GM21360 (cell line): ENCODE data around the gene DNM1.
"Not testable (repeated sequence)": the region's sequence is repeated elsewhere in the genome, so short reads cannot be mapped to it uniquely, and the experiment has no call there.

Experiments
- ATAC-seq: cut with Tn5 transposase; IDR thresholded peaks from one replicate; pipeline ENCODE4 v1.9.1; 2021; ENCODE audit warnings: mild to moderate bottlenecking, moderate library complexity; ENCODE audit not compliant: unreplicated experiment

Gene DNM1

DNA sequence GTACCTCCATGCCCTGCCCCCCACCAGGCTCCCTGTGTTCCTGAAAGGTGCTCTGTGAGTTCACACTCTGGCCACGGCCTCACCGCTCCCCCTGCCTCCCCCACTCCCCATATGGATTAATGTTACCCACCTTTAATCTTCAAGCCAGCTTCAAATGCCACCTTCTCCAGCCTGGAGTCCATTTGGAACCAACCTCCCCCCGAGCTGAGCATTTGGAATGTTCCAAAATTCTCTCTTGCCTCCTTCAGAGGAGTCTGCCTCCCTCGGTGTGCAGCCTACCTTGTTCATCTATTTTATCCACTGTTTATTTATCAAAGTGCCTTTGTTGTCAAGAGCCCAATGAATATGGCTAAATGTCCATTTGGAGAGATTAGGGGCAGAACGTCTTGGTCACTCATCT lies 68.3 kb downstream of the DNM1 start:
- ATAC-seq: no peak

DNA sequence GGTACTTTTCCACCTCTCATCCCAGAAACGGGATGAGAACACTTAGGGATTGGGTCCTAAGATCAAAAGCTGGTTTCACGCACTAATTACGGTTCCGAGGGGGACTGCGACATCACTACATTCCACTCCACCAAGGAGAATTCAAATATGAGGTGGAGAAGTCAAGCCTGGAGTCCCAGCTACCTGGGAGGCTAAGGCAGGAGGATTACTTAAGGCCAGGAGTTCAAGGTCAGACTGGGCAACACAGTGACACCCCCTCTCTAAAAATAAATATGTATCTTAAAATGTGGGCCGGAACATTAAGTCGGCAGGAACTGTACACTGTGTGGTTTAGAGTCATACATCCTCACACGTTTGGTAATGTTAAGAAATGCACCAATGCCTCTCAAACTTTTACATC lies 71.1 kb downstream of the DNM1 start:
- ATAC-seq: no peak

GRCh38 chr9:128275198-128276007 lies 72.2 kb downstream of the DNM1 start, which contains the start of gene GOLGA2:
Gene GOLGA2, minus strand, starts transcription at chr9:128276007. Its CDS starts 31 bp downstream, at chr9:128275976.
- peak; percentile 40 for ATAC-seq

GRCh38 chr9:128276008-128276573 lies 72.9 kb downstream of the DNM1 start, which contains the start of gene SWI5:
Gene SWI5, plus strand, starts transcription at chr9:128276276.
- ATAC-seq: peak; percentile 88

DNA sequence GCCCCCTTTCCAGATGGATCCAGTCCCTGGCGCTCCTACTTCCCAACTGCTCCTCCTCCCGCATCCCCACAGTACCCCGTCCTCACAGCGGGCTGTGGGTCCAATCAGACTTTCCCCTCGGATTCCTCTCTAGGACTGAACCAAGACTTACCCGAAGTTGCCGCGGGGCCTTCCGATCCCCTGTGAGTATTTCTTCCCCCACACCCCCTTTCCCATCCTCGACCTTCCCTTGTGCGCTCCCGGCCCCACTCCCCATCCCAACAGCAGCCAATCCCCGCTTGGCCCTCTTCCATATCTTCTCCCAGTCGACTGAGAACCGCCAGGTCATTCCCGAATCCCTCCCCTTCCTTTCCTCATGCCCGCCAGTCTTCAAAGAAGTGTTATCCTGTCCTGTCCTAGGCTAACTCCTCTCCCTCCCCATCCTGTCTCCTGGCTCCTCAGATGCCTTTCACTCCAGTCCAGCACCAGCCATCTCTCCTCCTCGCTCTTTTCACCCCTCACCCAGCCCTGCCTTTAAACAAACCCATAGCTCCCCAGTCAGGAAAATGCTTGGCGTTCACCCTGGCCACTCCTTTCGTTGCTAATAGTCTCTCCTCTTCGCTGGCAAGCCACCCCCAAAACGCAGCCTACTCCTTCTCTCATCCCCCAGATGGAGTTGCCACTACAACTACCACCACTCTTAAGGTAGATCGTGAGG lies 73.5 kb downstream of the DNM1 start:
- ATAC-seq: peak; percentile 6

DNA sequence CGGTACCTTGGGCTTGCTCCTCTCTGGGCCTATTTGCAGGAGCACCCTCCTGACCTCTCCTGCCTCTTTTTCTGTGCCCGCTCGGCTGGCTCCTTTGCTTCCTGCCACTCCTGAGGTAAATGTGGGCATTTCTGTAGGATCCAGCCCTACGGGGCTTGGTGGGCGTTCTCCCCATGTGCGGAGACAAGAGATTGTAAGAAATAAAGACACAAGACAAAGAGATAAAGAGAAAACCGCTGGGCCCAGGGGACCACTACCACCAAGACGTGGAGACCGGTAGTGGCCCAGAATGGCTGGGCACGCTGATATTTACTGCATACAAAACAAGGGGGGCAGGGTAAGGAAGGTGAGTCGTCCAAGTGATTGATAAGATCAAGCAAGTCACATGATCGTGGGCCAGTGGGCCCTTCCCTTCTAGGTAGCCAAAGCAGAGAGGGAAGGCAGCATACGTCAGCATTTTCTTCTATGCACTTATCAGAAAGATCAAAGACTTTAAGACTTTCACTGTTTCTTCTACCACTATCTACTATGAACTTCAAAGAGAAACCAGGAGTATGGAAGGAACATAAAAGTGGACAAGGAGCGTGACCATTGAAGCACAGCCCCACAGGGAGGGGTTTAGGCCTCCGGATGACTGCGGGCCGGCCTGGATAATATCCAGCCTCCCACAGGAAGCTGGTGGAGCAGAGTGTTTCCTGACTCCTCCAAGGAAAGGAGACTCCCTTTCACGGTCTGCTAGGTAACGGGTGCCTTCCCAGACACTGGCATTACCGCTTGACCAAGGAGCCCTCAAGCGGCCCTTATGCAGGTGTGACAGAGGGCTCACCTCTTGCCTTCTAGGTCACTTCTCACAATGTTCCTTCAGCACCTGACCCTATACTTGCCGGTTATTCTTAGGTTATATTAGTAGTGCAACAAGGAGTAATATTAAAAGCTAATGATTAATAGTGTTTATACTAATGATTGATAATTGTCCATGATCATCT lies 76.2 kb downstream of the DNM1 start:
- ATAC-seq: not testable (repeated sequence)

DNA sequence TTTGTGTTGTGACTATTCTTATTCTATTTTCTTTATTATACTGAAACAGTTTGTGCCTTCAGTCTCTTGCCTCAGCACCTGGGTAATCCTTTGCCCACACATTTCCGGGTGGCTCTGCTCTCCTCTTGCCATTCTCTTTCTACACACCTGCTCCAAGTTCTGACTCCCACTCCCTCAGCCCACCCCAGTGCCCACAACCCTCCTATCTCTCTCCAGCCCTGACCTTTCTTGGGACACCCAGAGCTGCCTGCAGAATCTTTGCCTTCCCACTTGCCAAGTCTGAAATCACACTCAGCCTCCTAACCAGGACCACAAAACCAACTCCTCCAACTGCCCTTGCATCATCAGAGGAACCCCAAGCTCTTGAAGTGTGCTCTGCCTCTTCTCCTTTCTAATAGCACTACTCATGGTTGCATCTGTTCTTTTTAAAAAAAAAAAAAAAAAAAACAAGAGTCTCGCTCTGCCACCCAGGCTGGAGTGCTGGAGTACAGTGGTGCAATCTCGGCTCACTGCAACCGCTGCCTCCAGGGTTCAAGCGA lies 77.0 kb downstream of the DNM1 start:
- ATAC-seq: no peak

DNA sequence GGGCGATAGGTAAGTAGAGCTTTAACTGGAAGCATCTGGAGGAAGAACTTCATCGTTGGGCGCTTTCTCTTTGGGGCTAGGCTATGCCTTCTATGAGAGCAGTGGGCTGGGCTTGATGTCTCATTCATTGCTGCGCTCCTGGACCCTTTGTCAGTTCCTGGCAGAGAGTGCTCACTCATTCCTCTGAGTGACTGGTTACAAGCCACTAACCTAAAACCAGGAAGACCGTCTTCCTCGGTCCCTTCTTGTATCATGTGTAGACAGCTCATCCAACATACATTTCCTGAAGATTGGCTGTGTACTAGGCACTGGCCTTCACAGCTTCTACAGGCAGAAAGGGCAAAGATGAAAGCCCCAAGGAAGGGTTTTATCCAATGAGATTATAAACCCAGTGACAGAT lies 79.3 kb downstream of the DNM1 start:
- no peak for ATAC-seq

GRCh38 chr9:128285033-128285784 lies 82.0 kb downstream of the DNM1 start:
- no peak for ATAC-seq

- no peak for ATAC-seq
Observed at GRCh38 chr9:128286440-128286839, 83.3 kb downstream of the DNM1 start.

GRCh38 chr9:128288273-128289004 lies 85.3 kb downstream of the DNM1 start:
- ATAC-seq: no peak

- no peak for ATAC-seq
Observed at GRCh38 chr9:128292009-128292408, 88.8 kb downstream of the DNM1 start.

GRCh38 chr9:128293091-128293490 lies 89.9 kb downstream of the DNM1 start:
- ATAC-seq: no peak

DNA sequence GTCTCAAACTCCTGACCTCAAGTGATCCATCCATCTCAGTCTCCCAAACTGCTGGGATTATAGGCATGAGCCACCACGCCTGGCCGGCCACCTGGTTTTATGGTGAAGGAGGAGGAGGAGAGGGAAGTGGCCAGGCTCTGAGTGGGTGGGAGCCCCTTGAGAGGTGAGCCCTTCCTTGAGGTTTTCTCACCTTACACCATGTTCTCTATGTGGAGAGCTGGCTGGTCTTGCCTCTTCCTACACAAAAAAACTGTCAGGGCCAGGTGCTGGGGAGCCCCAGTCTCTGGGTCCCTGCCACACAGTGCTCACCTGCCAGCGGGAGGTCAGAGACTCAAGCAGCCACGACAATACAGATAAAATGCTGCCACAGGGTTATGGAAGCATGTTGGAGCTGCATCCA lies 91.0 kb downstream of the DNM1 start:
- no peak for ATAC-seq

DNA sequence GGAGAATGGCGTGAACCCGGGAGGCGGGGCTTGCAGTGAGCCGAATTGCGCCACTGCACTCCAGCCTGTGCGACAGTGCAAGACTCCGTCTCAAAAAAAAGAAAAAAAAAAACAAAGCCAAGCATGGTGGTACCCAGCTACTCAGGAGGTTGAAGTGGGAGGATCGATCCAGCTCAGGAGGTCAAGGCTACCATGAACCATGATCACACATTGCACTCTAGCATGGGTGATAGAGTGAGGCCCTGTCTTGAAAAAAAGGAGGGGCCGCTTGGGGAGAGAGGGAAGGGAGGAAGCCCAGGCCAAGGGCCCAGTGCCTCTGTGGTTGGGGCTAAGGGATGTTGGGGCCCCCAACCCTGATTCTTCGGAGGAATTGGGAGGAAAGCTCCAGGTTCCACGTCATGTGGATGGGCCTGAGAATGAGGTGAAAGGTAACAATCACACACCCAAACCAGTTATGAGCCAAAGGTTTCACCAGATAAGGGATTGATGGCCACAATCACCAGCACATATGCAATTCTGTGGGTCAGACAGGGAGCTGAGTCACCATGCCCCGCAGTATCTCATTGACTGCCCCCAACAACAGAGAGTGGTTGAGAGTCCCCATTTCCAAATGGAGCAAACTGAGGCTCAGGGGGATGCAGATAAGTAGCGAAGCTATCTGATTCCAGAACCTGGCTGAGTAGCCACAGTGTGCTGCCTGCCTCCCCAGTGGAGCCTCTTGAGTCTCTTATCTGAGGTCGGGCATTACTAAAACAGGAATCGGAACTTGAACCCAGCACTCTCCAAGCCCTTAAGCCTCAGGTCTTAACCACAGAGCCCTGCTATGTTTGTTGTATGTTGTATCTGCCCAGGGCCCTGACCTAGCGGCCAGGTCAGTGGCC lies 93.4 kb downstream of the DNM1 start:
- ATAC-seq: no peak

- ATAC-seq: no peak
Observed at GRCh38 chr9:128297221-128297773, 94.1 kb downstream of the DNM1 start.
